NOMO-1 treated with DMSO at 0.1 percent for 48 hours (cell line): ENCODE results near the gene SOS2.

Source experiments
- DNase-seq: peaks from one replicate; lab custom pipeline; 2025; ENCODE audit not compliant: unreplicated experiment; lab: John Stamatoyannopoulos, UW

SOS2 gene

GRCh38 chr14:50231475-50232275 is at the start of gene SOS2:
Gene SOS2, minus strand, starts transcription at chr14:50231578. Its CDS starts 295 bp downstream, at chr14:50231283.
- DNase-seq: peak; percentile 77

DNA sequence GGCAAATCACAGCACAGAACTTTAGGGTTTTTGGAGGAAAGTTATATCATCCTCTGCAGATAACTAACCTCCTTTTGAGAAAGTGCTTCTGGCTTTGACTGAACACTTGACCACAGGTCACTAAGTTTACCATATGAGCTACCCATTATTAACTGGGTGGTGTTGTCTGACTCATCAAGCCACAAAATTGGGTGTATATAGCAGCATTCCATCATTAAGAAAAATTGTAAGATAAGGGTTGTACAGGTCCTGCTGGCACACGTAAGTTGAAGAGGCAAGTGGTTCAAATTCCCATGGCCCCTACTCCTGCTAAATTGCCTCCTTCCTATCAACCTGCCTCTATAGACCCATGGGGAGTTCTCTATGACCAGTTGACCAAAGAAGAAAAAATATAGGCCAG is 41.1 kb upstream of the SOS2 start:
- DNase-seq: no peak

- DNase-seq: no peak
Measured at GRCh38 chr14:50270932-50271331, 39.6 kb upstream of the SOS2 start.

DNA sequence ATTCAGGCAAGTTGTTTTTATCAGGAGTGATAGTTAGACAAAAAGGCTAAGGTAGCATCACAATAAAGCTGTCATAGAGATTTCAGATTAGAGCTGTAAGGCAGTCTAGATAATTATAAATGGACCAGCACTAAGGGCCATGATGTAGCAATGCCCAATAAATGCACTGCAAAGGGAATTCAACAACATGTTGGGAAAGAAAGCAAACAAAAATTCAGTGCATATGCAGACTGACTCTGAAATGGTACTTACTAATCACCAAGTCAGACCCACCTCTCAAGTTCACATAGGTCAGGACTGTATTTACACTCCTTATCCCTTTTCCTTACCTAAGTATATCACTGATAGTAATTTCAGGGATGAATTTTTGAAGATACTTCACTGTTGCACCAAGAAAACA is 33.7 kb upstream of the SOS2 start:
- no peak for DNase-seq

- no peak for DNase-seq
Measured at GRCh38 chr14:50263321-50263720, 31.9 kb upstream of the SOS2 start.

- DNase-seq: no peak
Measured at GRCh38 chr14:50262865-50263264, 31.5 kb upstream of the SOS2 start.

DNA sequence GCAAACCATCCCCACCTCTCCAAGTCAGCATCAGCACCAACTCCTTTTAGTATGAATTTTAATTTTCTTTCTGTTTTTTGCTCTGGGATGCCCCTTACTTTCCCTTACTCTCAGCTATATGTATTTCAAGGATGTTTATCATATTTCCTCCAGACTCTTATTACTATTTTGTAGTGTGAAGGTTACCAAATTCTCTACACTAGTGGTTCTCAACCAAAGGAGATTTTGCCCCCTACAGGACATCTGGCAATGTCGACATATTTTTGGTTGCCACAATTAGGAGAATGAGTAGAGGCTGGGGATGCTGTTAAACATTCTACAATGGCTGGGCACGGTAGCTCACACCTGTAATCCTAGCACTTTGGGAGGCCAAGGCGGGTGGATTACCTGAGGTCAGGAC is 29.1 kb upstream of the SOS2 start:
- peak; percentile 16 for DNase-seq

GRCh38 chr14:50260072-50260471 is 28.7 kb upstream of the SOS2 start:
- DNase-seq: no peak

GRCh38 chr14:50257732-50258131 is 26.4 kb upstream of the SOS2 start:
- no peak for DNase-seq

GRCh38 chr14:50254248-50254647 is 22.9 kb upstream of the SOS2 start:
- DNase-seq: no peak

DNA sequence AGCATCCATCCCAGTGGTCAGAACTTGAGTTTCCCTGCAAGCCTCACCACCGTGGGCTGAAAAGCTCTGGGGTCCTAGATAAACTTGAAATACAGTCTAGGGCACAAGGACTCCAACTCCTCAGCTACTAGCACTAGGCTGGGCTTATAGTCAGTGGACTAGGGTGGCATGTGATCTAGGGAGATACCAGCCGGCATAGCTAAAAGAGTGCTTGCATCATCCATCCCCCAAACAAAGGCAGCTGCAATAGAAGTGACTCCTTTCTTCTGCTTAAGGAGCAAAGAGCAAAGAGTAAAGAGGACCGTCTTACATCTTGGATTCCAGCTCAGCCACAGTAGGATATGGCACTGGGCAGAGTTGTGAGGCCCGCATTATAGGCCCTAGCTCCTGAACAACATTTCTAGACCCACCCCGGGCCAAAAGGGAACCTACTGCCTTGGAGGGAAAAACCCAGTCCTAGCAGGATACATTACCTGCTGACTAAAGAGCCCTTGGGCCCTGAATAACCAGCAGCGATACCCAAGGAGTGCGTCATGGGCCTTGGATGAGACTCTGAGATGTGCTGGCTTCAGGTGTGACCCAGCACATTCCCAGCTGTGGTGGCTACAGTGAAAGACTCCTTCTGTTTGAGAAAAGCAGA is 17.9 kb upstream of the SOS2 start:
- no peak for DNase-seq

DNA sequence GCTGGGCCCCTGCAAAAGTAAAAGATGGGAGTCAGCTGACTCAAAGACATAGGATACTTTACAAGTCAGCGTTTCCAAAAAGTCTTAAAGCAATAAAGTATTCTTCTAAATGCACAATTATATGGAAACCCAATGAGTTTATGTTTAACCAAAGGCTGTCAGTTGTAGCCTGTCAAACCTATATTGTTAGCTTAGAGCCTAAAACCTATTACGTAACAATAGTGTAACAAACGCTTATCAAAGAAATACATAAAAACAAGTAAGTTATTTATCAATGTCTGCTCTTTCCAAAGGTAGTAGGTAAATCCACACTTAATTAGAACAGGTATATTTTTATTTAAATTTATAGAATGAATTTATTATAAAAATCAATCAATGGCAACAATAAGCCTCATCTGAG is 15.9 kb upstream of the SOS2 start:
- no peak for DNase-seq

- DNase-seq: no peak
Measured at GRCh38 chr14:50242566-50243310, 11.4 kb upstream of the SOS2 start.

DNA sequence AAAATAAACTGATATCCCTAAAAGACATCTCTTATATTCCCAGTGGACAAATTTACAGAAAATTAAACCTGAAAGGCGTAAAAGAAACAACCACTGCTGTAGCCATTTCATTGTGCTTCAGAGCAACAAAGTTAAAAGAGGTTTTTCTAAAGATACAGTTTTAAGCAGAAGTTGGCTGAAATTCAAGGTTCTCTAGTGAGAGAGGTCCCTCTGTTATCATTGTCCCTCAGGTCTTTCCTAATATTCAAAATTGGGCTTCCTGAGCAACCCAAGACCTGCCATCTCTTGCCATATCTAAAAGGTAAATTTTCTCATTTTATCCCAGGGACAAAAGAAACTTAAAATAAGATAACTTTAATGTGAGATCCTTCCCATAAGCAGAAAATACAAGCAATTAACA is 10.7 kb upstream of the SOS2 start:
- DNase-seq: no peak

- peak; percentile 92 for DNase-seq
Measured at GRCh38 chr14:50237427-50237826, 6.0 kb upstream of the SOS2 start.

DNA sequence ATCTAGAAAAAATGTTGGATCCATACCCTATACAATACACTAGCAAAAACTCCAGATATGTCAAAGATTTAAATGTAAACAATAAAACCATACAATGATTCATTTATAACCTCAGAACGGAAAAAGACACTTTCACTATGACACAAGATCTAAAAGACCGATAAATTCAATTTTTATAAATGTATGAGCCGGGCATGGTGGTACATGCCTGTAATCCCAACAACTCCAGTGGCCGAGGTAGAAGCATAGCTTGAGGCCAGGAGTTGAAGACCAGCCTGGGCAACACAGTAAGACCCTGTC is 2.5 kb upstream of the SOS2 start:
- DNase-seq: no peak

DNA sequence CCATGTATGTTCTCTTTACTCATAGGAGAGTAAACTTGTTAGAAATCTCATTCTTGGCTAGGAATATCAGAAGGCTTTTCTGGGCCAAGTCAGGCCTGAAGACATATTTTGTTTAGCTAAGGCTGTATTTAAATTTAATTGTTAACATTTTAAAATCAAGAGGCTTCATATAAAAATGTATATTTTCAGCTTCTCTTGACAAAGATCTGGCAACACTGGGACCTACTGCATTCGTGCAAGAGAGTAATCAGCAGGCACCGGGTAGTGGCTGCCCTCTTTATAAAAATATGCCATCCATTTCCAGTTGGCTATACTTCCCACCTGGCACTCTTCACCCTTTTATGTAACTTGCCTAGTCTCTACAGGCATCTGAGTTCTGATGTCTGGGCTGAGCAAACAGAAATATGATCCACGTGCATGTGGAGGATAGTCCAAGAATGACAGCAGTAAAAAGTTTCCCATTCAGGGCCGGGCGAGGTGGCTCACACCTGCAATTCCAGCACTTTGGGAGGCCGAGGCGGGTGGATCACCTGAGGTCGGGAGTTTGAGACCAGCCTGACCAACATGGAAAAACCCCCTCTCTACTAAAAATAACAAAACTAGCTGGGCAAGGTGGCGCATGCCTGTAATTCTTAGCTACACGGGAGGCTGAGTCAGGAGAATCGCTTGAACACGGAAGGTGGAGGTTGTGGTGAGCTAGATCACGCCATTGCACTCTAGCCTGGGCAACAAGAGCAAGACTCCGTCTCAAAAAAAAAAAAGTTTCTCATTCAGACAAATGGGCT is 2.0 kb upstream of the SOS2 start:
- DNase-seq: no peak

GRCh38 chr14:50232276-50232642 is 881 bp upstream of the SOS2 start:
- no peak for DNase-seq

DNA sequence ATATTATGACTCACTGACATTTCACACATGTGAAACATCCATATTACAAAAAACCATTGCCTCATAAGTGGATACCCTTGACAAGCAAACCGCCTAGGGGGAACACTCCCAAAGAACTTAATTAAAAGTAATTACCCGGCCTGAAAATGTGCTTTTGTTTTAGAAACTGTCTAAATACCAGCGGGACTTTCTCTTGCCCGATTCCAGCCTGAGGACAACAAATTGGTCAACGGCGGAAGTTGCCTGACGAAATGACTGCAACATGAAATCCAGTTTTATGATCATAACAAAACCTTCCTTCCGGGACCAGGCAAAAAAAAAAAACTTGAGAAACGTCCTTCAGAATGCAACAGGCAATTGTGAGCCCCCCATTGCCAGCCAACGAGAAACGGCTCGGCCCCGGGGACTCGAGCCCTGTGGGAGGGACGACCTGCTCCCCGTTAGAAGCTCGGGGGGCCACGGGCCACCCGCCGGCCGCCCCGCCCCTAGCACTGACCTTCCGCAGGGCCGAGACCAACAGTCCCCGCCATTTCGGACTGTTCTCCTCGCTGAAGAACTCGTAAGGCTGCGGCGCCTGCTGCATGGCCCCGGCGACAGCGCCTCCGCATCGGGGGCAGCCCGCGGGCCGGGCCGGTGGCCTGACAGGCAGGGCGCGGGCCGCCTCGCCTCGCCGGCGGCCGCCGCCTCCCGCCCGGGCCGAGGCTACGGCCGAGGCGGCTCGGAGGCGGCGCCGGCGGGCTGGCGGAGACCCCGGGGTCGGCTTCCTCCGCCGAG is 490 bp downstream of the SOS2 start:
- peak; percentile 69 for DNase-seq

- no peak for DNase-seq
Measured at GRCh38 chr14:50230401-50230700, 1.0 kb downstream of the SOS2 start.

DNA sequence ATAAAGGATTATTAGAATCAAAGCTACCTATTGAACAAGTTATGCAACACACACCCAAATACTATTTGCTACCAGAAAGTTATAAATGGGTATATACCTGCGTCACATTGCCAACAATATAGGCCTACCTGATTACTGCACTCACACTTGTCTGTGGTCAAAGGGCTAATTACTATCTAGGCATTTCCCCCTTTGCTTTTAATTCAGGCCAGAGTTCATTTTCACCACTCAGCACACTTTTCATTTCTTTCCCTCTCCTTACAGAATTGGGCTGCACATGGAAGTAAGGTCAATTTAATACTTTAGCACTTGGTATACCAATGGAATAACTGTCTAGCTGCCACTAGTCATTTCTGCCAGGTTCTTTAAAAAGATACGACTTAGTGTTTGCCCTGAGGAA is 1.7 kb downstream of the SOS2 start:
- peak; percentile 1 for DNase-seq
